GM19467 (cell line): ENCODE data around the gene PPT2.
"Not testable (repeated sequence)": the region's sequence is repeated elsewhere in the genome, so short reads cannot be mapped to it uniquely, and the experiment has no call there.

ENCODE experiments used
- ATAC-seq: cut with Tn5 transposase; IDR thresholded peaks from one replicate; pipeline ENCODE4 v1.9.1; 2021; ENCODE audit warnings: mild to moderate bottlenecking, moderate library complexity; ENCODE audit not compliant: unreplicated experiment

The PPT2 gene

GRCh38 chr6:32203426-32204267, 49.7 kb downstream of the PPT2 start:
- ATAC-seq: no peak

GRCh38 chr6:32204268-32204715, 50.4 kb downstream of the PPT2 start:
- ATAC-seq: no peak

GRCh38 chr6:32208996-32209395, 55.1 kb downstream of the PPT2 start:
- no peak for ATAC-seq

- ATAC-seq: no peak
Measured at GRCh38 chr6:32210191-32210601, 56.3 kb downstream of the PPT2 start.

- not testable (repeated sequence) for ATAC-seq
Measured at GRCh38 chr6:32211432-32211831, 57.5 kb downstream of the PPT2 start.

GRCh38 chr6:32212076-32212760, 58.3 kb downstream of the PPT2 start:
- ATAC-seq: no peak
